K562 (cell line): ENCODE measurements around the gene IPPK. TPM values are rescaled to one million over a fixed set of nuclear protein-coding genes. Genes with fewer than 3 reads are reported as not detected.

Experiments
- ATAC-seq: fragments of 200-7000 bp; cut with Tn5 transposase; 3 replicates; pipeline ENCODE4 v1.9.1; 2020; ENCODE audit warnings: moderate library complexity
- BruUV-seq: library from RNA; stranded (reverse); fragments of 400-500 nt; replicated peaks from 2 replicates; lab custom pipeline; 2021; lab: Mats Ljungman, UMichigan
- CTCF ChIA-PET: fragments of 300-600 bp; formaldehyde crosslinking; extraction: SDS; loops from one replicate; lab custom pipeline; 2021; ENCODE audit warnings: low intra/inter-chr PET ratio; lab: Yijun Ruan, JAX
- POLR2A ChIA-PET: fragments of 300-600, 350-650 bp; sonication (Branson Sonifier 250); formaldehyde crosslinking; extraction: SDS; loops from one replicate; lab custom pipeline; 2021; ENCODE audit warnings: antibody characterized with exemption, inconsistent platforms; lab: Yijun Ruan, JAX
- DNase-seq, 4 experiments: peaks; one replicate each; pipeline versions ENCODE4 v3.0.0 to v3.0.0-alpha.2; 2011 to 2018; ENCODE audit warnings: low spot score in 3 of 4, mixed read lengths in 3 of 4; ENCODE audit errors: extremely low read depth in 1 of 4
- FAIRE-seq: peaks from 2 replicates; lab custom pipeline; 2011; peaks lifted over from hg19 to GRCh38; lab: Jason Lieb, UNC
- H2AFZ ChIP-seq: 2 replicates; pipeline ENCODE4 v1.6.0; 2011; ENCODE audit warnings: low read depth, low read length, control low read depth, inconsistent platforms
- H3K27ac ChIP-seq: fragments of 200-600 bp; 3 replicates; pipeline ENCODE4 v1.8.0; 2011; ENCODE audit warnings: low read depth, mild to moderate bottlenecking, control low read depth, inconsistent platforms, low read length, moderate library complexity, mixed read lengths; ENCODE audit errors: extremely low read depth
- H3K27me3 ChIP-seq, 2 experiments: fragments of 300-600 bp in 1 of 2; 2 replicates in 1 of 2; 3 replicates in 1 of 2; pipeline versions ENCODE4 v1.6.0 to v1.8.0; 2011; ENCODE audit warnings: inconsistent platforms in 2 of 2, low read length in 2 of 2, mild to moderate bottlenecking in 1 of 2, mixed read lengths in 1 of 2, moderate library complexity in 1 of 2; ENCODE audit not compliant: control insufficient read depth in 2 of 2, insufficient read depth in 2 of 2
- H3K36me3 ChIP-seq: fragments of 300-600 bp; 3 replicates; pipeline ENCODE4 v1.8.0; 2011; ENCODE audit warnings: mild to moderate bottlenecking, low read length, inconsistent platforms; ENCODE audit not compliant: control insufficient read depth, insufficient read depth
- H3K4me1 ChIP-seq, 2 experiments: fragments of 200-600 bp in 1 of 2; replicated peaks in 1 of 2; 2 replicates in 1 of 2; 3 replicates in 1 of 2; pipeline versions ENCODE4 v1.5.1 to v1.8.0; 2011; ENCODE audit warnings: inconsistent platforms in 2 of 2, low read length in 2 of 2, mild to moderate bottlenecking in 1 of 2, mixed read lengths in 1 of 2, moderate library complexity in 1 of 2; ENCODE audit not compliant: control insufficient read depth in 2 of 2, insufficient read depth in 2 of 2
- H3K4me2 ChIP-seq: 2 replicates; pipeline ENCODE4 v1.6.1; 2011; ENCODE audit warnings: low read length, control low read depth, inconsistent platforms, mixed read lengths; ENCODE audit not compliant: insufficient read depth
- H3K4me3 ChIP-seq: fragments of 200-600 bp; sonication (generic), shearing (Covaris generic); 2 replicates; pipeline ENCODE4 v1.5.1; 2016; ENCODE audit warnings: control low read depth, inconsistent platforms
- H3K79me2 ChIP-seq: fragments of 200-600 bp; 3 replicates; pipeline ENCODE4 v1.8.0; 2011; ENCODE audit warnings: low read length, inconsistent platforms; ENCODE audit not compliant: control insufficient read depth, insufficient read depth
- H3K9ac ChIP-seq, 2 experiments: 2 replicates each; pipeline versions ENCODE4 v1.6.0 to v1.6.1; 2011; ENCODE audit warnings: low read depth in 2 of 2, low read length in 2 of 2, control low read depth in 1 of 2, inconsistent platforms in 1 of 2, mild to moderate bottlenecking in 1 of 2, mixed read lengths in 1 of 2; ENCODE audit not compliant: insufficient read depth in 1 of 2
- H3K9me1 ChIP-seq: one replicate; pipeline ENCODE4 v1.6.0; 2011; ENCODE audit warnings: inconsistent platforms, mild to moderate bottlenecking, low read length, moderate library complexity; ENCODE audit not compliant: control insufficient read depth, insufficient read depth
- H3K9me3 ChIP-seq: replicated peaks from 2 replicates; pipeline ENCODE4 v1.5.1; 2011; ENCODE audit warnings: low read depth, low read length, inconsistent platforms; ENCODE audit not compliant: control insufficient read depth, insufficient read depth
- H4K20me1 ChIP-seq: replicated peaks from 2 replicates; pipeline ENCODE4 v1.6.1; 2011; ENCODE audit warnings: low read length, inconsistent platforms, mixed read lengths; ENCODE audit not compliant: control insufficient read depth, insufficient read depth
- CHD4 ChIP-seq: fragments of 200-600 bp; sonication (generic); IDR thresholded peaks from 3 replicates; pipeline ENCODE4 v1.6.1; 2012; ENCODE audit warnings: low read depth, mild to moderate bottlenecking, mixed read lengths, low read length, inconsistent platforms; ENCODE audit not compliant: insufficient read depth, insufficient replicate concordance, poor library complexity, severe bottlenecking
- DIDO1 ChIP-seq: fragments of 450-650 bp; IDR thresholded peaks from 2 replicates; pipeline ENCODE4 v1.6.1; 2016; ENCODE audit warnings: low read depth, missing biosample characterization, missing genetic modification characterization
- EZH2 ChIP-seq: IDR thresholded peaks from 2 replicates; pipeline ENCODE4 v1.6.1; 2012; ENCODE audit warnings: low read depth, mild to moderate bottlenecking, inconsistent platforms, low read length, borderline replicate concordance
- HNRNPK ChIP-seq: fragments of 200-400 bp; formaldehyde crosslinking; IDR thresholded peaks from one replicate; pipeline ENCODE4 v1.6.1; 2018; ENCODE audit warnings: mild to moderate bottlenecking, low read depth, low read length; ENCODE audit not compliant: poor library complexity, severe bottlenecking
- MCM5 ChIP-seq: fragments of 450-650 bp; IDR thresholded peaks from 2 replicates; pipeline ENCODE4 v1.6.1; 2016; ENCODE audit warnings: low read depth
- MEF2A ChIP-seq: IDR thresholded peaks from 2 replicates; pipeline ENCODE4 v1.6.1; 2011; ENCODE audit warnings: low read depth, mild to moderate bottlenecking, low read length, moderate library complexity; ENCODE audit not compliant: control insufficient read depth
- MXD1 ChIP-seq: fragments of 250-450 bp; sonication (Bioruptor Pico); IDR thresholded peaks from 2 replicates; pipeline ENCODE4 v1.8.0; 2021; ENCODE audit warnings: borderline replicate concordance, mild to moderate bottlenecking, moderate library complexity; ENCODE audit not compliant: poor library complexity, severe bottlenecking
- NCOA4 ChIP-seq: fragments of 450-650 bp; IDR thresholded peaks from 2 replicates; pipeline ENCODE4 v1.6.1; 2018; ENCODE audit warnings: mild to moderate bottlenecking; ENCODE audit not compliant: partially characterized antibody
- PHTF2 ChIP-seq: fragments of 250-450 bp; sonication (Bioruptor Pico); IDR thresholded peaks from 2 replicates; pipeline ENCODE4 v1.5.0; 2021; ENCODE audit warnings: mild to moderate bottlenecking
- RBM14 ChIP-seq: fragments of 200-400 bp; formaldehyde crosslinking; IDR thresholded peaks from 2 replicates; pipeline ENCODE4 v1.6.1; 2018; ENCODE audit warnings: low read depth, mild to moderate bottlenecking, low read length, moderate library complexity, borderline replicate concordance; ENCODE audit not compliant: insufficient read depth
- RBM22 ChIP-seq: fragments of 200-400 bp; formaldehyde crosslinking; IDR thresholded peaks from 2 replicates; pipeline ENCODE4 v1.6.1; 2018; ENCODE audit warnings: low read length, low read depth; ENCODE audit not compliant: poor library complexity, severe bottlenecking
- SMAD1 ChIP-seq: fragments of 150-350 bp; IDR thresholded peaks from 2 replicates; pipeline ENCODE4 v1.6.1; 2014; ENCODE audit warnings: low read length, low read depth; ENCODE audit not compliant: partially characterized antibody
- TCF7 ChIP-seq: sonication (generic); IDR thresholded peaks from 2 replicates; pipeline ENCODE4 v1.6.1; 2016; ENCODE audit warnings: antibody characterized with exemption, borderline replicate concordance
- ZBTB33 ChIP-seq: sonication (generic); formaldehyde crosslinking; IDR thresholded peaks from 2 replicates; pipeline ENCODE4 v1.8.1; 2023; ENCODE audit warnings: mild to moderate bottlenecking, missing genetic modification reagents
- ZNF561 ChIP-seq: fragments of 450-650 bp; formaldehyde crosslinking; conservative IDR thresholded peaks from 2 replicates; pipeline ENCODE4 v1.4.0; 2020; ENCODE audit warnings: mild to moderate bottlenecking, moderate library complexity
- ZNF696 ChIP-seq: fragments of 250-450 bp; sonication (Bioruptor Pico); conservative IDR thresholded peaks from 2 replicates; pipeline ENCODE4 v1.4.0; 2020; ENCODE audit warnings: mild to moderate bottlenecking, moderate library complexity
- ZNF830 ChIP-seq: fragments of 250-450 bp; sonication (Bioruptor Pico); IDR thresholded peaks from 2 replicates; pipeline ENCODE4 v1.5.0; 2021; ENCODE audit warnings: mild to moderate bottlenecking
- WGBS: fragments of 100-300 bp; shearing (Covaris generic); methylation state at CpG from one replicate; pipeline ENCODE4 v1.1.6; 2016; ENCODE audit warnings: low coverage, mixed read lengths; ENCODE audit not compliant: insufficient coverage; ENCODE audit errors: missing lambda C conversion rate; 5-methylcytosine and 5-hydroxymethylcytosine counted together
- in situ Hi-C: fragments of 300-500 bp; cut with MboI; formaldehyde crosslinking; loops from 4 replicates; pipeline ENCODE4 v1.15.0; 2018; ENCODE audit warnings: inconsistent platforms, mixed read lengths
- intact Hi-C: fragments of 100-400 bp; cut with micrococcal nuclease; formaldehyde crosslinking; loops from 2 replicates; pipeline ENCODE4 v1.14.2; 2022
- polyA plus RNA-seq, 8 experiments: library from polyadenylated mRNA; depleted of rRNA in 4 of 8; stranded (reverse) in 5 of 8; unstranded in 3 of 8; fragments of >200 nt; fragmentation: Nextera tagmentation in 2 of 8; fragmentation: Illumina TruSeq in 1 of 8; extraction: Ambion mirVana in 2 of 8; extraction: Trizol in 1 of 8; gene quantifications; 2 replicates each; pipeline versions ENCODE4 v1.2.1 to v1.2.3, GENCODE V29; 2011 to 2014; ENCODE audit warnings: inconsistent platforms in 1 of 8, missing spikeins in 1 of 8
- total RNA-seq, 7 experiments: library from RNA; depleted of rRNA in 6 of 7; stranded (reverse); fragments of >200 nt in 6 of 7; fragmentation: Illumina TruSeq in 2 of 7; extraction: Trizol in 2 of 7; gene quantifications; 2 replicates each; pipeline versions ENCODE4 v1.2.1 to v1.2.3, GENCODE V29; 2011 to 2021; ENCODE audit warnings: low replicate concordance in 1 of 7

IPPK gene
- total and polyA plus RNA-seq, 9 of the 15 experiments (the other 6 are each of a cell fraction or from before 2014, with no cell fraction given): 3.1 to 22.2 (median 11.2) TPM

DNA sequence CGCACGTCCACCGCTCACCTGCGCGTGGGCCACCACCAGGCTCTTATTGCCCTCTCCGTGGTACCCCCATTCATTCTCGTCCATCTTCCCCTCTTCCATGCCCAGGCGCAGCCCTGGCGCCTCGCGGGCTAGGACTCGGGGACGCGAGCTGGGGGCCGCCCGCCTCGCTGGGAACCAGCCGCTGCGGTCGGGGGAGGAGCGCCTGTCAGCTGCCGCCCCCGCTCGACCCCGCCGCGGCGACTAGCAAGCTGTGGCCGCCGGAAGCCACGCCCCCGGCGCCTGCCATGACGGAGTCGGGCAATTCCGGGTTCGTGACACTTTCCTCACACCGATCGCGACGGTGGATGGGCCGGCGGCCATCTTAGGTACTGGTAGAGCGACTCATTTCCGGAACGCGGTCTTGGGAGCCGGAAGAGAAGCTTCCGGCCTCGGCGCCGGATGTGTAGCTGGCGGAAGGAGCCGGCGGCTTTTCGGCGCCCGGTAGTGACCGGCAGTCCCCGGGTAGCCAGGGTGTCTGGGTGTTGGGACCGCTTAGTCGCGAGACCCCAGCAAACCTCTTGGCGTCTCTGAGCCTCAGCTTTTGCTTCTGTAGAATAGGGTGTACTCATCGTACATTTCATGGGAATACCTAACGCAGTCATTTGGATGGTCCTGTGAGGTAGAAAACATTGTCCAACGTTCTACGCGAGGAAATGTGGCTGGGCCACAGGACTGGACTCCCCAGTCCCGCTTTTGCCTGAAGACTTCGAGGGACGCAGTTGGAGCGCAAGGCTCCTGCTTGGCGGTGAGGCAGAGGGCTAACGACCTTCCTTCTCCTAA lies at the start of gene IPPK (continued):
- no peak for TF ChIP-seq MEF2A
- no peak for TF ChIP-seq ZNF830 (CRISPR knock-in tag)
- no peak for TF ChIP-seq RBM14
- no peak for TF ChIP-seq EZH2
- TF ChIP-seq TCF7: no peak
- TF ChIP-seq PHTF2 (CRISPR knock-in tag): no peak
- no peak for TF ChIP-seq HNRNPK
- TF ChIP-seq, all 486 proteins: peak for 136

- BruUV-seq: no TSS peak
- Histone ChIP-seq H3K27ac (no peak overlapping the region), H4K20me1 (peaks cover 19% of the 10 kb centered on the region), H3K4me3 (no peak overlapping the region), H3K27me3 (no peaks in the 10 kb centered on the region), H3K79me2 (no peaks in the 10 kb centered on the region; the same call in 2 of the 3 replicates), H3K4me1 (peaks cover 8 to 19% of the 10 kb centered on the region in 2 experiments), H3K36me3 (peaks cover 92% of the 10 kb centered on the region; the same call in 2 of the 3 replicates), H2AFZ (no peak overlapping the region), H3K9me3 (no peaks in the 10 kb centered on the region), H3K9me1 (no peaks in the 10 kb centered on the region), H3K4me2 (no peak overlapping the region), H3K9ac (no peak overlapping the region)
- ATAC-seq (no peak), FAIRE-seq (no peak), DNase-seq (no peak)
- ChIA-PET CTCF (no interaction called here), POLR2A (no interaction called here)
- 94% methylated on average over 29 of the region's 34 CpGs for WGBS
- intact Hi-C loops (no loop called here), in situ Hi-C loops (loop anchor here (10.0 kb wide), 1 partner anchor 66 kb away; no protein-coding TSS in a partner anchor)
- TF ChIP-seq ZBTB33: peak; percentile 36; the same call in 1 of the 2 replicates
- no peak for TF ChIP-seq MXD1 (CRISPR knock-in tag)
- TF ChIP-seq MCM5: no peak
- TF ChIP-seq DIDO1 (tag): no peak
- no peak for TF ChIP-seq ZNF561 (CRISPR knock-in tag)
- TF ChIP-seq NCOA4: no peak
- peak; percentile 62 for TF ChIP-seq RBM22
- no peak for TF ChIP-seq ZNF696 (CRISPR knock-in tag)
- no peak for TF ChIP-seq CHD4
- TF ChIP-seq SMAD1: no peak
Observed at GRCh38 chr9:92719028-92719647, 49.2 kb upstream of the IPPK start.
